Liver (tissue), 9 donors: ENCODE results near the gene NOP16. TPM values are rescaled to one million over a fixed set of nuclear protein-coding genes. Genes with fewer than 3 reads are reported as not detected.

Experiments
- DNase-seq: peaks from one replicate; pipeline ENCODE4 v3.0.0-alpha.2; 2017; ENCODE audit warnings: low spot score
- H3K27ac ChIP-seq, 2 donors: one replicate each; pipeline ENCODE4 v1.7.0; 2013; ENCODE audit warnings: inconsistent platforms in 2 of 2, low read length in 2 of 2, control low read depth in 1 of 2, low read depth in 1 of 2, mild to moderate bottlenecking in 1 of 2
- H3K27me3 ChIP-seq, 4 donors: one replicate each; pipeline versions ENCODE4 v1.6.1 to v1.7.0; 2013; ENCODE audit warnings: low read length in 3 of 4, inconsistent platforms in 1 of 4, mild to moderate bottlenecking in 1 of 4, moderate library complexity in 1 of 4; ENCODE audit not compliant: control insufficient read depth in 4 of 4, insufficient read depth in 4 of 4
- H3K36me3 ChIP-seq, 4 donors: one replicate each; pipeline versions ENCODE4 v1.6.1 to v1.7.0; 2013; ENCODE audit warnings: low read length in 3 of 4, mild to moderate bottlenecking in 3 of 4, low read depth in 1 of 4, moderate library complexity in 1 of 4; ENCODE audit not compliant: control insufficient read depth in 4 of 4, insufficient read depth in 3 of 4
- H3K4me1 ChIP-seq, 4 donors: one replicate each; pipeline versions ENCODE4 v1.6.1 to v1.7.0; 2013; ENCODE audit warnings: low read length in 3 of 4, mild to moderate bottlenecking in 3 of 4, moderate library complexity in 1 of 4; ENCODE audit not compliant: control insufficient read depth in 4 of 4, insufficient read depth in 4 of 4
- H3K4me3 ChIP-seq, 3 donors: one replicate each; pipeline versions ENCODE4 v1.6.1 to v1.7.0; 2013; ENCODE audit warnings: low read length in 3 of 3, control low read depth in 1 of 3, low read depth in 1 of 3, mild to moderate bottlenecking in 1 of 3
- H3K9ac ChIP-seq, 2 donors: one replicate each; pipeline ENCODE4 v1.7.0; 2013; ENCODE audit warnings: low read length in 2 of 2, mild to moderate bottlenecking in 2 of 2, moderate library complexity in 2 of 2, control low read depth in 1 of 2, low read depth in 1 of 2
- H3K9me3 ChIP-seq, 4 donors: one replicate each; pipeline versions ENCODE4 v1.6.1 to v1.7.0; 2013; ENCODE audit warnings: low read length in 3 of 4; ENCODE audit not compliant: control insufficient read depth in 4 of 4
- FOXA1 ChIP-seq: IDR thresholded peaks from 2 replicates; pipeline ENCODE4 v1.6.1; 2016; ENCODE audit warnings: antibody characterized with exemption
- FOXA2 ChIP-seq: IDR thresholded peaks from 2 replicates; pipeline ENCODE4 v1.6.1; 2016; ENCODE audit warnings: antibody characterized with exemption
- HNF4A ChIP-seq, 2 donors: conservative IDR thresholded peaks; 2 replicates each; pipeline ENCODE4 v1.6.1; 2016; ENCODE audit warnings: antibody characterized with exemption in 2 of 2, mild to moderate bottlenecking in 2 of 2
- HNF4G ChIP-seq: IDR thresholded peaks from 2 replicates; pipeline ENCODE4 v1.6.1; 2016; ENCODE audit warnings: antibody characterized with exemption
- JUND ChIP-seq, 2 donors: IDR thresholded peaks; 2 replicates each; pipeline ENCODE4 v1.6.1; 2016; ENCODE audit warnings: antibody characterized with exemption in 2 of 2
- NR2F2 ChIP-seq: IDR thresholded peaks from 2 replicates; pipeline ENCODE4 v1.6.1; 2016; ENCODE audit warnings: antibody characterized with exemption
- RAD21 ChIP-seq, 2 donors: IDR thresholded peaks; 2 replicates each; pipeline ENCODE4 v1.6.1; 2016; ENCODE audit warnings: antibody characterized with exemption in 2 of 2, mild to moderate bottlenecking in 2 of 2
- RXRA ChIP-seq, 2 donors: IDR thresholded peaks; 2 replicates each; pipeline ENCODE4 v1.6.1; 2017 to 2018; ENCODE audit warnings: antibody characterized with exemption in 2 of 2, mild to moderate bottlenecking in 1 of 2
- SP1 ChIP-seq: IDR thresholded peaks from 2 replicates; pipeline ENCODE4 v1.6.1; 2018; ENCODE audit warnings: antibody characterized with exemption, mild to moderate bottlenecking
- WGBS: extraction: QIAGEN DNeasy Blood & Tissue Kit; methylation state at CpG from one replicate; pipeline ENCODE4 v1.1.7; 2013; 5-methylcytosine and 5-hydroxymethylcytosine counted together
- polyA plus RNA-seq, 2 donors: library from polyadenylated mRNA; stranded (reverse) in 1 of 2; unstranded in 1 of 2; fragments of 200-250 nt in 1 of 2; fragments of >200 nt in 1 of 2; fragmentation: Nextera tagmentation in 1 of 2; extraction: Ambion mirVana in 1 of 2; gene quantifications; one replicate each; pipeline versions ENCODE4 v1.2.1 to v1.2.3, GENCODE V29; 2013 to 2015
- total RNA-seq, 2 donors: library from RNA; depleted of rRNA; stranded (reverse); fragments of >200 nt; gene quantifications; one replicate each; pipeline ENCODE4 v1.2.3, GENCODE V29; 2014
- TF ChIP-seq, protein P1 (sequence below): IDR thresholded peaks from 2 replicates; pipeline ENCODE4 v1.6.1; 2016; ENCODE audit warnings: antibody characterized with exemption
- TF ChIP-seq, protein P2 (sequence below): IDR thresholded peaks from 2 replicates; pipeline ENCODE4 v1.6.1; 2016; ENCODE audit warnings: antibody characterized with exemption
- TF ChIP-seq, protein P3 (sequence below): fragments of 150-350 bp; IDR thresholded peaks from 2 replicates; pipeline ENCODE4 v1.5.1; 2017; ENCODE audit warnings: improper control_type of control experiment, low read depth, low read length; ENCODE audit not compliant: missing input control
- TF ChIP-seq, protein P4 (sequence below): IDR thresholded peaks from 2 replicates; pipeline ENCODE4 v1.6.1; 2016; ENCODE audit warnings: antibody characterized with exemption
- donor health status: healthy.
- donor health status: healthy.
- donor health status: healthy.
- donor health status: healthy.
- donor health status: healthy.

NOP16 gene
- total and polyA plus RNA-seq, 4 donors: 6.1 to 41.2 (median 17.2) TPM

DNA sequence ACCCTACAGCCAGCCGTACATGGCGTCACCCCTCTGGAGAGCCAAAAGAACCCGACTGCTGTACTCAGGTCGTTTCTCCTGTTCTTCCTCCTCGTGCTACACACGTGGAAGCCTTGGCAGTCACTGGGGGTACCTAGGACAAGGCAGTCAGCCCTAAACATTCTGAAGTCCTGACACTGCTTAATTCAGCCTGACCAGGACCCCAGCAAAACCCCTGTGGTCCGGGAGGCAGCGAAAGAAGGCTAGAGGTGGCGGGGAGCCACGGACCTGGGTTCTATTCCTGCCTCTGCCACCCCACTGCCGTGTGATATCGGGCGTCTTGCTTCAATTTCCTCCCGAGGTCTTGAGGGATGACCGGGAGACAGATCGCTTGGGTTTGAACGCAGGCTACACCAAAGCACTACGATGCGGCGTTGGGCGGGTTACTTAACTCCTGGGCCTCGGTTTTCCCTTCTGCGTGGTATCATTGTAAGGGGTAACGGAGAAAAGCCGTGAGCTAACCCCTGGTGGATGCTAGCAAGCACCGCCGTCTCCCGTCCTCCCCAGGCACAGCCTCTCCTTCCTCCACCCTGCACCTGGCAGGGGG, 23.5 kb downstream of the NOP16 start:
- Histone ChIP-seq H3K36me3 (no peaks in the 10 kb centered on the region), H3K9ac (peak overlapping the region; percentile 30 to 43), H3K27ac (no peak overlapping the region), H3K27me3 (no peaks in the 10 kb centered on the region), H3K4me3 (peak overlapping the region; percentile 61 to 80 (median 80)), H3K4me1 (peaks cover 5 to 27% (median 11%) of the 10 kb centered on the region in 4 donors), H3K9me3 (no peaks in the 10 kb centered on the region)
- DNase-seq: no peak
- 35% methylated on average over 28 of the region's 28 CpGs for WGBS
- TF ChIP-seq JUND (IDR thresholded peaks at IDR 0.05) (no peak), FOXA1 (no peak), RXRA (IDR thresholded peaks at IDR 0.05) (no peak), NR2F2 (no peak), RAD21 (IDR thresholded peaks at IDR 0.05) (no peak), SP1 (no peak), HNF4A (conservative IDR thresholded peaks at IDR 0.05) (no peak), FOXA2 (no peak), HNF4G (no peak)
- TF ChIP-seq, protein P1, sequence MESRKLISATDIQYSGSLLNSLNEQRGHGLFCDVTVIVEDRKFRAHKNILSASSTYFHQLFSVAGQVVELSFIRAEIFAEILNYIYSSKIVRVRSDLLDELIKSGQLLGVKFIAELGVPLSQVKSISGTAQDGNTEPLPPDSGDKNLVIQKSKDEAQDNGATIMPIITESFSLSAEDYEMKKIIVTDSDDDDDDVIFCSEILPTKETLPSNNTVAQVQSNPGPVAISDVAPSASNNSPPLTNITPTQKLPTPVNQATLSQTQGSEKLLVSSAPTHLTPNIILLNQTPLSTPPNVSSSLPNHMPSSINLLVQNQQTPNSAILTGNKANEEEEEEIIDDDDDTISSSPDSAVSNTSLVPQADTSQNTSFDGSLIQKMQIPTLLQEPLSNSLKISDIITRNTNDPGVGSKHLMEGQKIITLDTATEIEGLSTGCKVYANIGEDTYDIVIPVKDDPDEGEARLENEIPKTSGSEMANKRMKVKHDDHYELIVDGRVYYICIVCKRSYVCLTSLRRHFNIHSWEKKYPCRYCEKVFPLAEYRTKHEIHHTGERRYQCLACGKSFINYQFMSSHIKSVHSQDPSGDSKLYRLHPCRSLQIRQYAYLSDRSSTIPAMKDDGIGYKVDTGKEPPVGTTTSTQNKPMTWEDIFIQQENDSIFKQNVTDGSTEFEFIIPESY: no peak
- TF ChIP-seq, protein P2, sequence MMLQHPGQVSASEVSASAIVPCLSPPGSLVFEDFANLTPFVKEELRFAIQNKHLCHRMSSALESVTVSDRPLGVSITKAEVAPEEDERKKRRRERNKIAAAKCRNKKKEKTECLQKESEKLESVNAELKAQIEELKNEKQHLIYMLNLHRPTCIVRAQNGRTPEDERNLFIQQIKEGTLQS: no peak
- TF ChIP-seq, protein P3, sequence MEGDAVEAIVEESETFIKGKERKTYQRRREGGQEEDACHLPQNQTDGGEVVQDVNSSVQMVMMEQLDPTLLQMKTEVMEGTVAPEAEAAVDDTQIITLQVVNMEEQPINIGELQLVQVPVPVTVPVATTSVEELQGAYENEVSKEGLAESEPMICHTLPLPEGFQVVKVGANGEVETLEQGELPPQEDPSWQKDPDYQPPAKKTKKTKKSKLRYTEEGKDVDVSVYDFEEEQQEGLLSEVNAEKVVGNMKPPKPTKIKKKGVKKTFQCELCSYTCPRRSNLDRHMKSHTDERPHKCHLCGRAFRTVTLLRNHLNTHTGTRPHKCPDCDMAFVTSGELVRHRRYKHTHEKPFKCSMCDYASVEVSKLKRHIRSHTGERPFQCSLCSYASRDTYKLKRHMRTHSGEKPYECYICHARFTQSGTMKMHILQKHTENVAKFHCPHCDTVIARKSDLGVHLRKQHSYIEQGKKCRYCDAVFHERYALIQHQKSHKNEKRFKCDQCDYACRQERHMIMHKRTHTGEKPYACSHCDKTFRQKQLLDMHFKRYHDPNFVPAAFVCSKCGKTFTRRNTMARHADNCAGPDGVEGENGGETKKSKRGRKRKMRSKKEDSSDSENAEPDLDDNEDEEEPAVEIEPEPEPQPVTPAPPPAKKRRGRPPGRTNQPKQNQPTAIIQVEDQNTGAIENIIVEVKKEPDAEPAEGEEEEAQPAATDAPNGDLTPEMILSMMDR: no peak

DNA sequence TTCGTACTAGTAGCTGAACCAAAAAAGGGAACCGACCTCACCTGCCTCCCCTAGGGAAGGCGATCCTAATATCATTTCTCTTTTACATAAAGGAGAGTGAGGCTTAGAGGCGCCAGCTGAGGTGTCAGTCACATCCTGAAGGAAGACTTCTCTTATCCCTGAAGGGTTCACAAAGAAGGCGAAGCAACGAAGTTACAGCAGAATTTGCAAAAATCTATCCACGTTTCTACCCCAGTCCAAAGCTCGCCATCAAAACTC, 26.2 kb downstream of the NOP16 start:
- Histone ChIP-seq H3K9me3 (no peaks in the 10 kb centered on the region), H3K4me3 (peak overlapping the region in 2 of 3 donors; percentile 48 to 68), H3K36me3 (peaks cover 0 to 6% (median 2%) of the 10 kb centered on the region in 4 donors), H3K27me3 (no peaks in the 10 kb centered on the region), H3K4me1 (peaks cover 6 to 32% (median 15%) of the 10 kb centered on the region in 4 donors), H3K27ac (peak overlapping the region in 1 of 2 donors; percentile 82), H3K9ac (no peak overlapping the region)
- TF ChIP-seq, protein P4, sequence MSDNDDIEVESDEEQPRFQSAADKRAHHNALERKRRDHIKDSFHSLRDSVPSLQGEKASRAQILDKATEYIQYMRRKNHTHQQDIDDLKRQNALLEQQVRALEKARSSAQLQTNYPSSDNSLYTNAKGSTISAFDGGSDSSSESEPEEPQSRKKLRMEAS: no peak
- TF ChIP-seq HNF4G: no peak
- TF ChIP-seq, protein P2: no peak
- 73% methylated on average over 8 of the region's 8 CpGs for WGBS
- no peak for DNase-seq
